Measurements from ENCODE around the gene SLC7A4.

DNA sequence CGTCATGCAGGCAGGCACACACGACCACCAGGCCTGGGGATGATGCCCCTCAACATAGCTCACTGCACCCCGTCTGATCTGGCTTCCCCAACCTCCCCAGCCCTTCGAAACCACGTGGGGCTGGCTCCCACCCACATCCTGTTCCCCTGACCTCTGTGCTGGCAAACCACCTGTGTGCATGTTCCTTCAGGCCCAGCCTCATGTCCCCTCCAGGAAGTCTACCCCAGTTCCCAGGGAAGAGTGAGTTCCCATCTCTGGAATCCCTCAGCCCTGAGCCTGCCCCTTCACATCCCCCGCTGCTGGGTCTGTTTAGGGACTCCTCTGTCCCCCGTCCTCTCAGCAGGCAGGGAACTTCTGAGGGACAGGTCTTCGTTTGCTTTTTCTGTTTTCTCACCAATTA is 7.1 kb downstream of the SLC7A4 start:
- TF ChIP-seq POLR2A (IDR thresholded peaks at IDR 0.05; ENCODE audit: low read depth, low read length) (no peak), POLR2AphosphoS5 (IDR thresholded peaks at IDR 0.05; ENCODE audit: low read depth, low read length) (no peak), SPI1 (IDR thresholded peaks at IDR 0.05; ENCODE audit: low read depth, low read length) (no peak), TAF1 (IDR thresholded peaks at IDR 0.05; ENCODE audit: low read depth, low read length) (no peak), PAX5 (IDR thresholded peaks at IDR 0.05; ENCODE audit: insufficient read depth, low read length, severe bottlenecking) (no peak), POU2F2 (IDR thresholded peaks at IDR 0.05; ENCODE audit: low read depth, low read length) (no peak)

Data from GM12891 (cell line).